ENCODE results near the gene CPNE8.

- TF ChIP-seq CHD2 (IDR thresholded peaks at IDR 0.05; ENCODE audit: borderline replicate concordance, low read depth, low read length) (no peak), NFIC (IDR thresholded peaks at IDR 0.05; ENCODE audit: low read depth, low read length) (no peak), BACH1 (IDR thresholded peaks at IDR 0.05; ENCODE audit: borderline replicate concordance) (no peak)
- TF ChIP-seq, protein P1, sequence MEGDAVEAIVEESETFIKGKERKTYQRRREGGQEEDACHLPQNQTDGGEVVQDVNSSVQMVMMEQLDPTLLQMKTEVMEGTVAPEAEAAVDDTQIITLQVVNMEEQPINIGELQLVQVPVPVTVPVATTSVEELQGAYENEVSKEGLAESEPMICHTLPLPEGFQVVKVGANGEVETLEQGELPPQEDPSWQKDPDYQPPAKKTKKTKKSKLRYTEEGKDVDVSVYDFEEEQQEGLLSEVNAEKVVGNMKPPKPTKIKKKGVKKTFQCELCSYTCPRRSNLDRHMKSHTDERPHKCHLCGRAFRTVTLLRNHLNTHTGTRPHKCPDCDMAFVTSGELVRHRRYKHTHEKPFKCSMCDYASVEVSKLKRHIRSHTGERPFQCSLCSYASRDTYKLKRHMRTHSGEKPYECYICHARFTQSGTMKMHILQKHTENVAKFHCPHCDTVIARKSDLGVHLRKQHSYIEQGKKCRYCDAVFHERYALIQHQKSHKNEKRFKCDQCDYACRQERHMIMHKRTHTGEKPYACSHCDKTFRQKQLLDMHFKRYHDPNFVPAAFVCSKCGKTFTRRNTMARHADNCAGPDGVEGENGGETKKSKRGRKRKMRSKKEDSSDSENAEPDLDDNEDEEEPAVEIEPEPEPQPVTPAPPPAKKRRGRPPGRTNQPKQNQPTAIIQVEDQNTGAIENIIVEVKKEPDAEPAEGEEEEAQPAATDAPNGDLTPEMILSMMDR (IDR thresholded peaks at IDR 0.05 in 2 of 3, conservative IDR thresholded peaks at IDR 0.05 in 1 of 3; ENCODE audit: control insufficient read depth in 2 of 3, extremely low read depth in 1 of 3, insufficient read depth in 1 of 3, low read depth in 3 of 3, low read length in 3 of 3): no peak
Observed at GRCh38 chr12:38931461-38931860, 26.1 kb upstream of the CPNE8 start.
